ENCODE measurements around the gene CELF4. TPM values are rescaled to one million over a fixed set of nuclear protein-coding genes. Genes with fewer than 3 reads are reported as not detected.

Gene CELF4
- total RNA-seq, 6 donors from 2014 or later, result 0.15 to 1.4 (median 0.81) TPM; not detected in 1

GRCh38 chr18:37394610-37394965, 171.0 kb downstream of the CELF4 start:
- WGBS, 2 donors, result 61 to 64% methylated on average over 5 of the region's 5 CpGs
- peaks cover 0 to 9% (median 7%) of the 10 kb centered on the region in 4 donors for H3K9me3 ChIP-seq

GRCh38 chr18:37393945-37394609, 171.5 kb downstream of the CELF4 start:
- Histone ChIP-seq H3K4me3 (peak overlapping the region in 3 of 4 donors; percentile 33 to 46 (median 45)), H3K4me1 (peaks cover 5 to 15% (median 9%) of the 10 kb centered on the region in 4 donors), H3K27ac (peak overlapping the region in 3 of 4 donors; percentile 4 to 43 (median 20)), H3K27me3 (no peaks in the 10 kb centered on the region), H3K9me3 (peaks cover 0 to 11% (median 10%) of the 10 kb centered on the region in 4 donors), H3K36me3 (no peaks in the 10 kb centered on the region)
- TF ChIP-seq EP300 (IDR thresholded peaks at IDR 0.05) (no peak), POLR2A (IDR thresholded peaks at IDR 0.05) (no peak)
- WGBS, 2 donors, result 5 to 6% methylated on average over 25 to 40 of the region's 59 CpGs
- DNase-seq (peak; percentile 53 to 94), ATAC-seq (ENCODE audit: low FRiP score in 2 of 2) (peak; percentile 47 to 89)

More at GRCh38 chr18:37394610-37394965, 171.0 kb downstream of the CELF4 start:
- Histone ChIP-seq H3K27me3 (no peaks in the 10 kb centered on the region), H3K27ac (peak overlapping the region in 2 of 4 donors; percentile 4 to 43), H3K4me3 (no peak overlapping the region), H3K36me3 (no peaks in the 10 kb centered on the region), H3K4me1 (peaks cover 5 to 15% (median 9%) of the 10 kb centered on the region in 4 donors)
- DNase-seq (no peak), ATAC-seq (ENCODE audit: low FRiP score in 2 of 2) (no peak)
- TF ChIP-seq EP300 (IDR thresholded peaks at IDR 0.05) (no peak), POLR2AphosphoS5 (IDR thresholded peaks at IDR 0.05) (no peak), CTCF (IDR thresholded peaks at IDR 0.05) (no peak), POLR2A (IDR thresholded peaks at IDR 0.05) (no peak)

- DNase-seq (no peak), ATAC-seq (ENCODE audit: low FRiP score in 2 of 2) (no peak)
- Histone ChIP-seq H3K9me3 (peaks cover 0 to 11% (median 10%) of the 10 kb centered on the region in 4 donors), H3K4me1 (peaks cover 5 to 15% (median 9%) of the 10 kb centered on the region in 4 donors), H3K27me3 (no peaks in the 10 kb centered on the region), H3K27ac (no peak overlapping the region), H3K36me3 (no peaks in the 10 kb centered on the region), H3K4me3 (peak overlapping the region in 2 of 4 donors; percentile 45 to 46)
- 23 to 26% methylated on average over 4 to 6 of the region's 6 CpGs for WGBS, 2 donors
- TF ChIP-seq POLR2A (IDR thresholded peaks at IDR 0.05), result no peak
- TF ChIP-seq CTCF (IDR thresholded peaks at IDR 0.05), result no peak
- no peak for TF ChIP-seq EP300 (IDR thresholded peaks at IDR 0.05)
- no peak for TF ChIP-seq POLR2AphosphoS5 (IDR thresholded peaks at IDR 0.05)
Observed at GRCh38 chr18:37393221-37393827, 172.3 kb downstream of the CELF4 start.

- no peak for ATAC-seq (ENCODE audit: low FRiP score in 2 of 2)
- no peak overlapping the region for H3K27ac ChIP-seq
- no peak for TF ChIP-seq CTCF (IDR thresholded peaks at IDR 0.05)
- no peak for TF ChIP-seq POLR2A (IDR thresholded peaks at IDR 0.05)
- no peak for TF ChIP-seq POLR2AphosphoS5 (IDR thresholded peaks at IDR 0.05)
- H3K27me3 ChIP-seq, result no peaks in the 10 kb centered on the region
- peaks cover 5 to 15% (median 9%) of the 10 kb centered on the region in 4 donors for H3K4me1 ChIP-seq
- no peak overlapping the region for H3K4me3 ChIP-seq
- WGBS, 2 donors, result 68 to 70% methylated on average over 3 of the region's 3 CpGs
- no peak for DNase-seq
- no peaks in the 10 kb centered on the region for H3K36me3 ChIP-seq
- H3K9me3 ChIP-seq, result peaks cover 0 to 11% (median 10%) of the 10 kb centered on the region in 4 donors
Observed at GRCh38 chr18:37392648-37393047, 172.9 kb downstream of the CELF4 start.

- Histone ChIP-seq H3K36me3 (no peaks in the 10 kb centered on the region), H3K4me1 (peaks cover 5 to 15% (median 9%) of the 10 kb centered on the region in 4 donors), H3K27ac (no peak overlapping the region), H3K4me3 (no peak overlapping the region), H3K9me3 (peaks cover 0 to 11% (median 10%) of the 10 kb centered on the region in 4 donors), H3K27me3 (no peaks in the 10 kb centered on the region)
- WGBS, 2 donors, result 75 to 88% methylated on average over 8 to 16 of the region's 16 CpGs
- DNase-seq, result no peak
- ATAC-seq (ENCODE audit: low FRiP score in 2 of 2), result no peak
- TF ChIP-seq EP300 (IDR thresholded peaks at IDR 0.05) (no peak), POLR2A (IDR thresholded peaks at IDR 0.05) (no peak), POLR2AphosphoS5 (IDR thresholded peaks at IDR 0.05) (no peak), CTCF (IDR thresholded peaks at IDR 0.05) (no peak)
Observed at GRCh38 chr18:37391698-37392548, 173.7 kb downstream of the CELF4 start.

All from upper lobe of left lung (tissue), 6 donors.